Measurements from ENCODE around the gene DUSP9. TPM values are rescaled to one million over a fixed set of nuclear protein-coding genes. Genes with fewer than 3 reads are reported as not detected.
A peak's percentile ranks its signal among the peaks of the same experiment; 100 is the strongest.

Gene DUSP9
- total and polyA plus RNA-seq, 12 donors = 0.11 to 15.9 (median 0.24) TPM; not detected in 6

GRCh38 chrX:153688071-153688470 is 41.1 kb downstream of the DUSP9 start:
- Histone ChIP-seq H3K9me3 (replicated peaks in 1 of 3) (no peaks in the 10 kb centered on the region), H3K27ac (peak overlapping the region in 1 of 5 donors; percentile 84), H3K4me3 (no peak overlapping the region), H3K36me3 (replicated peaks in 1 of 2) (no peaks in the 10 kb centered on the region), H3K4me1 (replicated peaks in 1 of 2) (no peaks in the 10 kb centered on the region), H3K27me3 (peaks cover 9% of the 10 kb centered on the region)
- intact Hi-C loops (cut with DNase I) = no loop called here
- no peak for TF ChIP-seq CTCF (IDR thresholded peaks at IDR 0.05)
- DNase-seq = no peak
- WGBS, 4 donors = 1 to 40% (median 18%) methylated on average over 1 to 39 of the region's 69 CpGs; no CpG with 5 or more reads in 1 of the 4 donors

GRCh38 chrX:153688506-153688905 is 41.5 kb downstream of the DUSP9 start:
- no peaks in the 10 kb centered on the region for H3K4me1 ChIP-seq (replicated peaks in 1 of 2)
- no peak for DNase-seq
- no peaks in the 10 kb centered on the region for H3K36me3 ChIP-seq (replicated peaks in 1 of 2)
- peak overlapping the region in 3 of 5 donors; percentile 70 to 84 (median 74) for H3K27ac ChIP-seq
- WGBS, 4 donors = 1 to 44% methylated on average over 36 to 50 of the region's 57 CpGs; no CpG with 5 or more reads in 2 of the 4 donors
- H3K4me3 ChIP-seq = peak overlapping the region in 1 of 4 donors; percentile 57
- TF ChIP-seq CTCF (IDR thresholded peaks at IDR 0.05) (no peak), POLR2A (IDR thresholded peaks at IDR 0.05) (no peak)
- intact Hi-C loops (cut with DNase I) = no loop called here
- H3K9me3 ChIP-seq (replicated peaks in 1 of 3) = no peaks in the 10 kb centered on the region
- peaks cover 9% of the 10 kb centered on the region for H3K27me3 ChIP-seq

- H3K27me3 ChIP-seq = peaks cover 9% of the 10 kb centered on the region
- H3K27ac ChIP-seq = peak overlapping the region in 3 of 5 donors; percentile 70 to 84 (median 74)
- no peaks in the 10 kb centered on the region for H3K36me3 ChIP-seq (replicated peaks in 1 of 2)
- H3K9me3 ChIP-seq (replicated peaks in 1 of 3) = no peaks in the 10 kb centered on the region
- no peaks in the 10 kb centered on the region for H3K4me1 ChIP-seq (replicated peaks in 1 of 2)
- intact Hi-C loops (cut with DNase I) = no loop called here
- H3K4me3 ChIP-seq = peak overlapping the region in 1 of 4 donors; percentile 57
- peak; percentile 48 to 73 (median 59) for DNase-seq
- no peak for TF ChIP-seq CTCF (IDR thresholded peaks at IDR 0.05)
- no peak for TF ChIP-seq POLR2A (IDR thresholded peaks at IDR 0.05)
- WGBS, 4 donors = 13 to 41% (median 29%) methylated on average over 11 to 53 of the region's 53 CpGs; no CpG with 5 or more reads in 1 of the 4 donors
Observed at GRCh38 chrX:153688911-153689590, 42.0 kb downstream of the DUSP9 start.

GRCh38 chrX:153689654-153690465 is 42.9 kb downstream of the DUSP9 start:
- WGBS, 4 donors = 37 to 85% (median 60%) methylated on average over 8 to 19 of the region's 19 CpGs
- Histone ChIP-seq H3K4me3 (peak overlapping the region in 1 of 4 donors; percentile 57), H3K27me3 (peaks cover 9% of the 10 kb centered on the region), H3K36me3 (replicated peaks in 1 of 2) (no peaks in the 10 kb centered on the region), H3K4me1 (replicated peaks in 1 of 2) (no peaks in the 10 kb centered on the region), H3K27ac (peak overlapping the region in 3 of 5 donors; percentile 70 to 84 (median 74)), H3K9me3 (replicated peaks in 1 of 3) (no peaks in the 10 kb centered on the region)
- TF ChIP-seq CTCF (IDR thresholded peaks at IDR 0.05) (peak in 1 of 6 experiments; percentile 26), POLR2A (IDR thresholded peaks at IDR 0.05) (no peak)
- intact Hi-C loops (cut with DNase I) = no loop called here
- DNase-seq = peak in 3 of 7 donors; percentile 32 to 54 (median 44)
